HG02870 (cell line): Measurements from ENCODE around the gene RILP.
"Not testable (repeated sequence)": the region's sequence is repeated elsewhere in the genome, so short reads cannot be mapped to it uniquely, and the experiment has no call there.

Experiments used
- ATAC-seq: cut with Tn5 transposase; IDR thresholded peaks from one replicate; pipeline ENCODE4 v1.9.1; 2021; ENCODE audit warnings: mild to moderate bottlenecking, moderate library complexity; ENCODE audit not compliant: unreplicated experiment

Gene RILP

GRCh38 chr17:1649844-1650501, at the start of gene RILP:
Gene RILP (minus strand): TSS chr17:1649866. CDS start chr17:1649804, 62 bp downstream.
- no peak for ATAC-seq

GRCh38 chr17:1697681-1698080, 48.0 kb upstream of the RILP start:
- ATAC-seq: no peak

- no peak for ATAC-seq
These were observed 45.7 kb upstream of the RILP start for GRCh38 chr17:1695365-1695764.

- no peak for ATAC-seq
These were observed 43.7 kb upstream of the RILP start for GRCh38 chr17:1693339-1693738.

- ATAC-seq: no peak
These were observed 41.0 kb upstream of the RILP start for GRCh38 chr17:1690544-1691221.

GRCh38 chr17:1688405-1688804, 38.7 kb upstream of the RILP start:
- ATAC-seq: not testable (repeated sequence)

GRCh38 chr17:1686086-1686485, 36.4 kb upstream of the RILP start:
- ATAC-seq: no peak

- ATAC-seq: peak; percentile 95
These were observed 34.9 kb upstream of the RILP start, which contains the start of gene PRPF8 for GRCh38 chr17:1684378-1685189. Gene PRPF8 (minus strand): TSS chr17:1684867. CDS start chr17:1684571, 296 bp downstream.

- ATAC-seq: no peak
These were observed 33.8 kb upstream of the RILP start for GRCh38 chr17:1683459-1683858.

- ATAC-seq: no peak
These were observed 26.7 kb upstream of the RILP start for GRCh38 chr17:1676401-1676800.

GRCh38 chr17:1673041-1673785, 23.5 kb upstream of the RILP start:
- no peak for ATAC-seq

- ATAC-seq: not testable (repeated sequence)
These were observed 14.3 kb upstream of the RILP start for GRCh38 chr17:1663934-1664333.

- ATAC-seq: no peak
These were observed 11.4 kb upstream of the RILP start for GRCh38 chr17:1661045-1661444.

GRCh38 chr17:1658100-1658499, 8.4 kb upstream of the RILP start:
- ATAC-seq: no peak

GRCh38 chr17:1653735-1654134, 4.1 kb upstream of the RILP start:
- ATAC-seq: no peak

GRCh38 chr17:1652794-1653193, 3.1 kb upstream of the RILP start:
- not testable (repeated sequence) for ATAC-seq

GRCh38 chr17:1651559-1651844, 1.8 kb upstream of the RILP start:
- ATAC-seq: no peak

GRCh38 chr17:1650731-1651558, 1.3 kb upstream of the RILP start:
- ATAC-seq: no peak

- peak; percentile 43 for ATAC-seq
These were observed 463 bp downstream of the RILP start for GRCh38 chr17:1648963-1649843.
